NCI-H1092 treated with DMSO at 0.1 percent for 48 hours (cell line): ENCODE results near the gene BCAS4.

Experiments
- DNase-seq: peaks from one replicate; lab custom pipeline; 2025; lab: John Stamatoyannopoulos, UW

BCAS4 gene

GRCh38 chr20:50855498-50856474 is 60.9 kb downstream of the BCAS4 start:
- DNase-seq = no peak

- no peak for DNase-seq
These were observed 61.7 kb downstream of the BCAS4 start for GRCh38 chr20:50856475-50857041.

- DNase-seq = no peak
These were observed 62.5 kb downstream of the BCAS4 start for GRCh38 chr20:50857348-50857747.

- no peak for DNase-seq
These were observed 63.7 kb downstream of the BCAS4 start for GRCh38 chr20:50858525-50858924.

GRCh38 chr20:50859161-50859560 is 64.3 kb downstream of the BCAS4 start:
- DNase-seq = no peak

- DNase-seq = no peak
These were observed 66.2 kb downstream of the BCAS4 start for GRCh38 chr20:50861012-50861411.

- no peak for DNase-seq
These were observed 67.7 kb downstream of the BCAS4 start for GRCh38 chr20:50862546-50862945.

GRCh38 chr20:50865114-50865513 is 70.3 kb downstream of the BCAS4 start:
- DNase-seq = no peak

- no peak for DNase-seq
These were observed 70.7 kb downstream of the BCAS4 start for GRCh38 chr20:50865591-50865990.

- no peak for DNase-seq
These were observed 71.3 kb downstream of the BCAS4 start for GRCh38 chr20:50866036-50866685.

- no peak for DNase-seq
These were observed 72.0 kb downstream of the BCAS4 start for GRCh38 chr20:50866831-50867230.

- no peak for DNase-seq
These were observed 72.9 kb downstream of the BCAS4 start for GRCh38 chr20:50867805-50868204.

GRCh38 chr20:50868509-50869495 is 73.9 kb downstream of the BCAS4 start:
- DNase-seq = no peak

GRCh38 chr20:50870561-50871161 is 75.8 kb downstream of the BCAS4 start:
- DNase-seq = no peak

- no peak for DNase-seq
These were observed 77.9 kb downstream of the BCAS4 start for GRCh38 chr20:50872560-50873425.

- no peak for DNase-seq
These were observed 78.7 kb downstream of the BCAS4 start for GRCh38 chr20:50873585-50873984.

GRCh38 chr20:50874111-50874757 is 79.4 kb downstream of the BCAS4 start:
- no peak for DNase-seq

- no peak for DNase-seq
These were observed 80.2 kb downstream of the BCAS4 start for GRCh38 chr20:50874758-50875665.
